Neuronal stem cell (in vitro differentiated cells): ENCODE data around the gene FRMD8.

ENCODE experiments used
- DNase-seq: peaks from one replicate; pipeline ENCODE4 v3.0.0-alpha.2; 2013; ENCODE audit warnings: low spot score
- H2AFZ ChIP-seq: one replicate; pipeline ENCODE4 v1.6.1; 2013; ENCODE audit warnings: mild to moderate bottlenecking, low read length, inconsistent platforms
- H2AK5ac ChIP-seq: 2 replicates; pipeline ENCODE4 v1.6.1; 2013; ENCODE audit warnings: low read depth, mild to moderate bottlenecking, inconsistent platforms, low read length, moderate library complexity, mixed read lengths
- H2BK120ac ChIP-seq: 2 replicates; pipeline ENCODE4 v1.6.1; 2013; ENCODE audit warnings: low read depth, mild to moderate bottlenecking, inconsistent platforms, low read length, moderate library complexity, mixed read lengths
- H2BK12ac ChIP-seq: one replicate; pipeline ENCODE4 v1.6.1; 2013; ENCODE audit warnings: low read length, inconsistent platforms
- H2BK15ac ChIP-seq: 2 replicates; pipeline ENCODE4 v1.6.1; 2013; ENCODE audit warnings: mild to moderate bottlenecking, low read length, inconsistent platforms, mixed read lengths
- H2BK5ac ChIP-seq: one replicate; pipeline ENCODE4 v1.6.1; 2013; ENCODE audit warnings: inconsistent platforms, mild to moderate bottlenecking, low read length, moderate library complexity
- H3K14ac ChIP-seq: one replicate; pipeline ENCODE4 v1.6.1; 2013; ENCODE audit warnings: low read length, inconsistent platforms
- H3K18ac ChIP-seq: 2 replicates; pipeline ENCODE4 v1.6.1; 2013; ENCODE audit warnings: low read length, inconsistent platforms
- H3K23ac ChIP-seq: 2 replicates; pipeline ENCODE4 v1.6.1; 2013; ENCODE audit warnings: low read depth, mild to moderate bottlenecking, mixed read lengths, low read length, inconsistent platforms; ENCODE audit not compliant: poor library complexity
- H3K27ac ChIP-seq: replicated peaks from 3 replicates; pipeline ENCODE4 v1.5.1; 2013; ENCODE audit warnings: low read length, inconsistent platforms
- H3K27me3 ChIP-seq, 3 experiments: 2 replicates each; pipeline ENCODE4 v1.6.1; 2013; ENCODE audit warnings: low read length in 3 of 3, mild to moderate bottlenecking in 2 of 3, inconsistent platforms in 1 of 3, low read depth in 1 of 3, mixed read lengths in 1 of 3, moderate library complexity in 1 of 3; ENCODE audit not compliant: control insufficient read depth in 3 of 3, insufficient read depth in 3 of 3
- H3K36me3 ChIP-seq, 2 donors: replicated peaks in 1 of 2; 2 replicates each; pipeline ENCODE4 v1.6.1; 2013; ENCODE audit warnings: low read length in 2 of 2; ENCODE audit not compliant: control insufficient read depth in 2 of 2, insufficient read depth in 2 of 2
- H3K4ac ChIP-seq: 2 replicates; pipeline ENCODE4 v1.6.1; 2013; ENCODE audit warnings: inconsistent platforms, mild to moderate bottlenecking, low read length, moderate library complexity
- H3K4me1 ChIP-seq, 2 donors: 1 replicate in 1 of 2; 2 replicates in 1 of 2; pipeline ENCODE4 v1.6.1; 2013; ENCODE audit warnings: low read length in 2 of 2, low read depth in 1 of 2; ENCODE audit not compliant: control insufficient read depth in 2 of 2, insufficient read depth in 1 of 2
- H3K4me2 ChIP-seq: one replicate; pipeline ENCODE4 v1.6.1; 2013; ENCODE audit warnings: mild to moderate bottlenecking, low read length, inconsistent platforms; ENCODE audit not compliant: insufficient read depth, poor library complexity, severe bottlenecking
- H3K4me3 ChIP-seq, 2 donors: 2 replicates each; pipeline ENCODE4 v1.5.1; 2013; ENCODE audit warnings: low read length in 2 of 2, mild to moderate bottlenecking in 2 of 2, inconsistent platforms in 1 of 2, moderate library complexity in 1 of 2
- H3K79me1 ChIP-seq: one replicate; pipeline ENCODE4 v1.6.1; 2013; ENCODE audit warnings: low read depth, mild to moderate bottlenecking, inconsistent platforms, low read length, moderate library complexity
- H3K9ac ChIP-seq: one replicate; pipeline ENCODE4 v1.6.1; 2013; ENCODE audit warnings: mild to moderate bottlenecking, low read depth, low read length, inconsistent platforms; ENCODE audit not compliant: poor library complexity
- H3K9me3 ChIP-seq, 2 donors: replicated peaks in 1 of 2; 2 replicates each; pipeline versions ENCODE3 to v1.6.1; 2013; ENCODE audit warnings: low read length in 2 of 2, mild to moderate bottlenecking in 2 of 2, inconsistent platforms in 1 of 2, low read depth in 1 of 2, mixed read lengths in 1 of 2, moderate library complexity in 1 of 2; ENCODE audit not compliant: control insufficient read depth in 2 of 2, insufficient read depth in 1 of 2
- H4K8ac ChIP-seq: one replicate; pipeline ENCODE4 v1.6.1; 2013; ENCODE audit warnings: low read depth, mild to moderate bottlenecking, inconsistent platforms, low read length, moderate library complexity
- H4K91ac ChIP-seq: one replicate; pipeline ENCODE4 v1.6.1; 2013; ENCODE audit warnings: low read length, low read depth, mild to moderate bottlenecking, inconsistent platforms; ENCODE audit not compliant: poor library complexity
- WGBS, 2 donors: extraction: QIAGEN DNeasy Blood & Tissue Kit; methylation state at CpG; one replicate each; pipeline ENCODE4 v1.1.7; 2013; ENCODE audit warnings: missing lambda C conversion rate in 2 of 2, mixed read lengths in 1 of 2; ENCODE audit not compliant: insufficient read length in 2 of 2, insufficient replicate concordance in 1 of 2; ENCODE audit errors: extremely low coverage in 2 of 2; 5-methylcytosine and 5-hydroxymethylcytosine counted together

FRMD8 gene

DNA sequence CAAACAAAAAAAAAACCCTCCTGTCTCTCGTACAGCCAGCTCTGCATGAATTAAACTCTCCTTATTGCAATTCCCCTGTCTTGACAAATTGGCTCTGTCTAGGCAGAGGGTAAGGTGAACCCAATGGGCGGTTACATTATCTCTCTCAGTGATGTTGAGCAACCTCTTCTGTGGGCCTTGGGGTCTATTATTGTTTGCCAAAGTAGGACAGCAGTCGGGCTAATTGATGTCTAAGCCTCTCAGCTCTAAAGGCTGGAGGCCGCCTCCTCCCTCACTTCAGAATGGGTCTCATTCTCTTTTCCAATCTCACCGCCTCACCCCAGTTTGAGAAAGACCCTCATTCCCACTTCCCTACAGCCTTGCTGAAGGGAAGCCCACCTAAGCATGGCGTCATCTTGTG lies 2.7 kb upstream of the FRMD8 start:
- H4K8ac ChIP-seq, result no peak overlapping the region
- no peak overlapping the region for H3K4ac ChIP-seq
- no peak overlapping the region for H3K27ac ChIP-seq
- no peak overlapping the region for H2BK15ac ChIP-seq
- H3K36me3 ChIP-seq, result peaks cover 0 to 4% of the 10 kb centered on the region in 2 donors
- H2BK12ac ChIP-seq, result no peak overlapping the region
- H3K9ac ChIP-seq, result no peak overlapping the region
- no CpG with 5 or more reads among the region's 6 CpGs for WGBS, 2 donors
- peak overlapping the region; percentile 88 for H2AK5ac ChIP-seq
- no peak overlapping the region for H2AFZ ChIP-seq
- no peak overlapping the region for H2BK120ac ChIP-seq
- H3K27me3 ChIP-seq, result no peaks in the 10 kb centered on the region
- H3K79me1 ChIP-seq, result no peaks in the 10 kb centered on the region
- H3K4me2 ChIP-seq, result no peak overlapping the region
- peaks cover 15 to 16% of the 10 kb centered on the region in 2 donors for H3K4me1 ChIP-seq
- H3K18ac ChIP-seq, result no peak overlapping the region
- H4K91ac ChIP-seq, result no peak overlapping the region
- H3K23ac ChIP-seq, result no peak overlapping the region
- H3K9me3 ChIP-seq, result no peaks in the 10 kb centered on the region
- no peak overlapping the region for H2BK5ac ChIP-seq
- DNase-seq, result no peak
- no peak overlapping the region for H3K14ac ChIP-seq
- no peak overlapping the region for H3K4me3 ChIP-seq

GRCh38 chr11:65384301-65384889 lies 2.0 kb upstream of the FRMD8 start:
- Histone ChIP-seq H3K27me3 (no peaks in the 10 kb centered on the region), H3K4me2 (no peak overlapping the region), H3K79me1 (no peaks in the 10 kb centered on the region), H3K4me1 (peaks cover 15 to 16% of the 10 kb centered on the region in 2 donors), H3K4ac (no peak overlapping the region), H2BK5ac (no peak overlapping the region), H3K9ac (no peak overlapping the region), H2BK12ac (no peak overlapping the region), H2AFZ (no peak overlapping the region), H3K36me3 (peaks cover 0 to 4% of the 10 kb centered on the region in 2 donors), H2BK15ac (no peak overlapping the region), H3K14ac (no peak overlapping the region), H2AK5ac (peak overlapping the region; percentile 88), H3K9me3 (no peaks in the 10 kb centered on the region), H3K18ac (no peak overlapping the region), H4K8ac (no peak overlapping the region), H3K23ac (no peak overlapping the region), H4K91ac (no peak overlapping the region), H3K4me3 (no peak overlapping the region), H3K27ac (no peak overlapping the region), H2BK120ac (no peak overlapping the region)
- no peak for DNase-seq
- no CpG with 5 or more reads among the region's 8 CpGs for WGBS, 2 donors

- Histone ChIP-seq H2AFZ (no peak overlapping the region), H4K8ac (no peak overlapping the region), H3K4me1 (peaks cover 16 to 18% of the 10 kb centered on the region in 2 donors), H2AK5ac (no peak overlapping the region), H2BK15ac (no peak overlapping the region), H3K23ac (no peak overlapping the region), H3K27me3 (no peaks in the 10 kb centered on the region), H3K9ac (no peak overlapping the region), H4K91ac (no peak overlapping the region), H3K4ac (no peak overlapping the region), H3K4me2 (no peak overlapping the region), H3K27ac (no peak overlapping the region), H3K18ac (no peak overlapping the region), H3K36me3 (peaks cover 0 to 4% of the 10 kb centered on the region in 2 donors), H3K9me3 (peaks cover 0 to 2% of the 10 kb centered on the region in 2 donors), H3K14ac (no peak overlapping the region), H2BK5ac (no peak overlapping the region), H2BK120ac (no peak overlapping the region), H2BK12ac (no peak overlapping the region), H3K79me1 (peaks cover 3% of the 10 kb centered on the region), H3K4me3 (peak overlapping the region in 1 of 2 donors; percentile 6)
- DNase-seq, result no peak
- no CpG with 5 or more reads among the region's 4 CpGs for WGBS, 2 donors
Observed at GRCh38 chr11:65388731-65389130, 2.3 kb downstream of the FRMD8 start.

DNA sequence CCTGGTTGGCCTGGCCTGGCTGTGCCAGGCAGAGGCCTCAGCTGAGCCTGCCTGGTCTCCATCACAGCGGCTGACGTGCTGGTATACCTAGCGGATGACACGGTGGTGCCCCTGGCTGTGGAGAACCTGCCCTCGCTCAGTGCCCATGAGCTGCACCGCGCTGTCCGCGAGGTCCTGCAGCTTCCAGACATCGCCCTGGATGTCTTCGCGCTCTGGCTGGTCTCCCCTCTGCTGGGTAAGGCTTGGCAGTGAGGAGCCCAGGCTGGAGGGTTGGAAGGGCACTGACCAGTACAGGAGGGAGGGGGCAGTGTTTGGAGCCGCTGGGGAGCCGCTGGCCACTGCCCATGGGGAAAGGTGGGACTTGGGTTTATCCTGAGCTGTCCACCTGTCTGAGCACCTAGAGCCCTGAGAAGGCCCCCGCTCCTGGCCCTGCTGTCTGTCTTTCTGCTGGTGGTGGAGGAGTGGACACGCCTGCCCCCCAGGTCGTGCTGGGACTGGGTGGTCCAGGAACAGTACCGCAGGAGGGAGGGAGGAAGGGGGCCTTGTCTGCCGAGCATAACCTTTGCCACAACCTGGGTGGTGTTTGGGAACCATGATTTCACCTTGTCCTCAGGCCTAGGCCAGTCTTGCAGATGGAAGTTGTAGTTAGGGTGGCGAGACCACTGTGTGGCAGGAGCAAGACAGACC lies 3.0 kb downstream of the FRMD8 start:
- Histone ChIP-seq H2BK120ac (no peak overlapping the region), H3K4me3 (peak overlapping the region in 1 of 2 donors; percentile 47), H3K4ac (no peak overlapping the region), H2AK5ac (peak overlapping the region; percentile 89), H2BK5ac (peak overlapping the region; percentile 43), H3K4me2 (no peak overlapping the region), H3K4me1 (peaks cover 16 to 18% of the 10 kb centered on the region in 2 donors), H3K36me3 (peaks cover 0 to 6% of the 10 kb centered on the region in 2 donors), H4K8ac (no peak overlapping the region), H3K14ac (no peak overlapping the region), H3K23ac (peak overlapping the region; percentile 34), H3K9ac (no peak overlapping the region), H3K9me3 (peaks cover 0 to 2% of the 10 kb centered on the region in 2 donors), H2BK12ac (no peak overlapping the region), H3K27me3 (no peaks in the 10 kb centered on the region), H4K91ac (no peak overlapping the region), H3K27ac (no peak overlapping the region), H3K79me1 (peaks cover 8% of the 10 kb centered on the region), H2AFZ (no peak overlapping the region), H3K18ac (peak overlapping the region; percentile 11), H2BK15ac (no peak overlapping the region)
- WGBS, 2 donors, result no CpG with 5 or more reads among the region's 20 CpGs
- DNase-seq, result no peak
